Kidney capillary endothelial cell (primary cell): ENCODE results near the gene MED25.

Source experiments
- DNase-seq: peaks from one replicate; pipeline ENCODE4 v3.0.0-alpha.2; 2018; ENCODE audit warnings: low spot score

The MED25 gene

GRCh38 chr19:49858088-49858985 lies 40.2 kb downstream of the MED25 start:
- no peak for DNase-seq

GRCh38 chr19:49859682-49860335 lies 41.7 kb downstream of the MED25 start:
- DNase-seq, result no peak

- no peak for DNase-seq
Measured at GRCh38 chr19:49860336-49861102, 42.4 kb downstream of the MED25 start.

GRCh38 chr19:49861107-49861506 lies 43.0 kb downstream of the MED25 start:
- DNase-seq, result no peak

- DNase-seq, result no peak
Measured at GRCh38 chr19:49861541-49862378, 43.7 kb downstream of the MED25 start.

GRCh38 chr19:49862391-49863253 lies 44.5 kb downstream of the MED25 start:
- DNase-seq, result no peak

- no peak for DNase-seq
Measured at GRCh38 chr19:49863254-49863934, 45.3 kb downstream of the MED25 start.

- no peak for DNase-seq
Measured at GRCh38 chr19:49863935-49864320, 45.8 kb downstream of the MED25 start.

GRCh38 chr19:49864890-49865289 lies 46.8 kb downstream of the MED25 start:
- no peak for DNase-seq

GRCh38 chr19:49866933-49867782 lies 49.1 kb downstream of the MED25 start, which contains the start of gene PNKP:
Gene PNKP (minus strand): TSS chr19:49867576. CDS start chr19:49867204, 372 bp downstream.
- DNase-seq, result peak; percentile 78

GRCh38 chr19:49869009-49869483 lies 51.0 kb downstream of the MED25 start:
- DNase-seq, result no peak

- DNase-seq, result peak; percentile 100
Measured at GRCh38 chr19:49869484-49870308, 51.6 kb downstream of the MED25 start.

- no peak for DNase-seq
Measured at GRCh38 chr19:49870309-49870901, 52.3 kb downstream of the MED25 start.

GRCh38 chr19:49871349-49871985 lies 53.4 kb downstream of the MED25 start:
- DNase-seq, result no peak

GRCh38 chr19:49872245-49873128 lies 54.4 kb downstream of the MED25 start:
- DNase-seq, result no peak

GRCh38 chr19:49873129-49873521 lies 55.0 kb downstream of the MED25 start:
- no peak for DNase-seq
